ENCODE measurements around the gene CACNA1D.

Gene CACNA1D

GRCh38 chr3:53696401-53697172 is 202.2 kb downstream of the CACNA1D start:
- no peak overlapping the region for H3K4me3 ChIP-seq (ENCODE audit: control insufficient read depth, low read depth, low read length)
- no peak for TF ChIP-seq CTCF (conservative IDR thresholded peaks at IDR 0.05; ENCODE audit: control insufficient read depth, insufficient read depth, low read depth, low read length)
- no peak for DNase-seq (ENCODE audit: low read depth)

GRCh38 chr3:53700441-53700840 is 206.0 kb downstream of the CACNA1D start:
- H3K4me3 ChIP-seq (ENCODE audit: control insufficient read depth, low read depth, low read length), result no peak overlapping the region
- DNase-seq (ENCODE audit: low read depth), result no peak
- no peak for TF ChIP-seq CTCF (conservative IDR thresholded peaks at IDR 0.05; ENCODE audit: control insufficient read depth, insufficient read depth, low read depth, low read length)

GRCh38 chr3:53702776-53703530 is 208.5 kb downstream of the CACNA1D start:
- no peak overlapping the region for H3K4me3 ChIP-seq (ENCODE audit: control insufficient read depth, low read depth, low read length)
- no peak for TF ChIP-seq CTCF (conservative IDR thresholded peaks at IDR 0.05; ENCODE audit: control insufficient read depth, insufficient read depth, low read depth, low read length)
- DNase-seq (ENCODE audit: low read depth), result no peak

- TF ChIP-seq CTCF (conservative IDR thresholded peaks at IDR 0.05; ENCODE audit: control insufficient read depth, insufficient read depth, low read depth, low read length), result no peak
- no peak overlapping the region for H3K4me3 ChIP-seq (ENCODE audit: control insufficient read depth, low read depth, low read length)
- DNase-seq (ENCODE audit: low read depth), result no peak
Observed at GRCh38 chr3:53703630-53704362, 209.4 kb downstream of the CACNA1D start.

GRCh38 chr3:53704363-53704725 is 209.9 kb downstream of the CACNA1D start:
- no peak overlapping the region for H3K4me3 ChIP-seq (ENCODE audit: control insufficient read depth, low read depth, low read length)
- TF ChIP-seq CTCF (conservative IDR thresholded peaks at IDR 0.05; ENCODE audit: control insufficient read depth, insufficient read depth, low read depth, low read length), result no peak
- DNase-seq (ENCODE audit: low read depth), result no peak

GRCh38 chr3:53705024-53705745 is 210.8 kb downstream of the CACNA1D start:
- no peak overlapping the region for H3K4me3 ChIP-seq (ENCODE audit: control insufficient read depth, low read depth, low read length)
- no peak for TF ChIP-seq CTCF (conservative IDR thresholded peaks at IDR 0.05; ENCODE audit: control insufficient read depth, insufficient read depth, low read depth, low read length)
- no peak for DNase-seq (ENCODE audit: low read depth)
